NCI-H345 treated with DMSO at 0.1 percent for 48 hours (cell line): ENCODE measurements around the gene PHF2.

Experiments used
- DNase-seq: peaks from one replicate; lab custom pipeline; 2025; ENCODE audit not compliant: unreplicated experiment; lab: John Stamatoyannopoulos, UW

Gene PHF2

GRCh38 chr9:93567271-93567959, 9.0 kb upstream of the PHF2 start:
- DNase-seq, result no peak

DNA sequence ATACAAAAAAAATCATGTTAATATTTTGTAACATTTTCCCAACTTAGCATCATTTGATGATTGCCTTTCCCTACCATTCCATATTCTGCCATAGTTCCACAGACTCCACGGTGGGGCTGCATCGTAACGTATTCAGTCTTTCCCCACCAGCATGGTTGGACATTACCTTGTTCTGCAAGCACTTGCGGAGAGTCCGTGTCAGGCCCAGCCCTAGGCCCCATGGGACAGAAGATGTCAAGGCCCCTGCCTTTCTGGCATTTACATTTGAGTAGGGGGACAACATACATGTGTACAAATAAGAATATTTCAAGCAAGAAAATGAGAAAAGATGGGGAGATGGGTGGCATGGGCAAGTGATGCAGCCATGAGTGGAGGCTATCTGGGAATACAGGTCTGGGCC, 8.2 kb upstream of the PHF2 start:
- no peak for DNase-seq

- no peak for DNase-seq
Measured at GRCh38 chr9:93569621-93570174, 6.7 kb upstream of the PHF2 start.

DNA sequence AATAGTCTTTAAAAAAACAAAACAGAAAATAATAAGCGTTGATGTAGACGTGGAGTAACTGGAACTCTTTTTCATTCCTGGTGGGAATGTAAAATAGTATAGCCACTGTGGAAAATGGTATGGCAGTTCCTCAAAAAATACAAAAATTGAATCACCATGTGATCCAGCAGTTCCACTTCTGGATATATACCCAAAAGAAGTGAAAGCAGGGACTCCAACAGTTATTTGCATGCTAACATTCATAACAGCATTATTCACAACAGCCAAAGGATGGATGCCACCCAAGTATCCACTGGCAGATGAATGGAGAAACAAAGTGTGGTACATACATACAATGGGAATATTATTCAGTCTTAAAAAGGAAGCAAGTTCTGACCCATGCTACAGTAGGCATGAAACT, 4.2 kb upstream of the PHF2 start:
- DNase-seq, result no peak

GRCh38 chr9:93572636-93573515, 3.5 kb upstream of the PHF2 start:
- DNase-seq, result no peak

- no peak for DNase-seq
Measured at GRCh38 chr9:93573516-93573828, 2.9 kb upstream of the PHF2 start.

GRCh38 chr9:93574091-93574899, 2.1 kb upstream of the PHF2 start:
- no peak for DNase-seq

GRCh38 chr9:93574900-93575795, 1.2 kb upstream of the PHF2 start:
- no peak for DNase-seq

DNA sequence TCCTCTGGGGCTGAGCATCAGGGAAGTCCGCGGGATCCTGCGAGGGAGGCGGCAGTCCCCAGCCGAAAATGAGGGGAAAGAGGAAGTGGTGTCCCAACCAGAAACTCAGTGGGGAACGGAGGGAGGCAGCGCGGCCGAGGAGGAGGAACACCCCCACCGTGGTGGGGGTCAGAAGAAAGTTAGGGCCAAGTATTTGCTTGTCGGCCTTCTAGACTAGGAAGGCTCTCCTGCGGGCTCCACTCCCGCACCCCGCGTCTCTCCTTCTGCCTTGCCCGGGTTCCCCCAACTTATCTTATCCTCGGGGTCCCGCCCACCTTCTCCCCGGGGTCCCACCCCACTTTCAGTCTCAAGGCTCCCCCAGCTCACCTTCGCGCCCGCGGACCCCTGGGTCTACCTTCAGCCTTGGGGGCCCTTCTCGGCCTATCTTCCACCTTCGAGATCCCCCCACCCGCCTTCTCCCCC, 557 bp upstream of the PHF2 start:
- DNase-seq, result no peak

- DNase-seq, result no peak
Measured at GRCh38 chr9:93577078-93577974, 942 bp downstream of the PHF2 start.

DNA sequence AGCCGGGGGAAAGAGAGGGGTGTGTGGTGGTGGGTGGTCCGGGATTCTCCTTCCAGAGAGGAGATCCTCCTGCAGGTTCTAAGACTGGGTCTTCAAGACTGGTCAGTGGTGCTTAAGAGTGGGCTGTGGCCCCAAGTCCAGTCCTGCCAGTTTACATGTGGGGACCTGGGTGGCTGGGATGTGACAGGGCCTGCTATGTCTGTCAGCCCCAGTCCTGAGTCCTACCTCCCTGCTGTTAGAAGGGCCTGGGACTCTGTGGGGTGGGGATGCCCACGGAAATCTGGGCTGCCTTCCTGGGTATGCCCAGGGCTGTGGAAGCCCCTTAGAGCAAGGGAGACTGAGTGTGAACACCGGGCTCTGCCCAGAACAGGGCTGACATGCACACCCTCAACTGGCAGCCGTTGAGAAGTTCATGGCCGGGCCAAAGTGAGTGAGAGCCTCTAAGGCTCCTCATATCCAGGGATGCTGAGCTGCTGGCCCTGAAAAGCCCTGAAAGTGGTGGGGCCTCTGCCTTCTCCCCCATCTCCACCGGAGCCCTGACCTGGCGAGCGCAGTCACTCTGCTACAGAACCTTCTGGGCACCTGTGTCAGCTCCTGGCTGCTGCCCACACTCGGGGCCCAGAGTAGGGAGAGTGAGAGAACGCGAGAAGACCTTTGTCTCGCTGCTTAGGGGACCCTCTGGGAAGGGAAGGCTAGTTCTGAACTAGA, 1.7 kb downstream of the PHF2 start:
- DNase-seq, result no peak

- no peak for DNase-seq
Measured at GRCh38 chr9:93578844-93579243, 2.5 kb downstream of the PHF2 start.

- no peak for DNase-seq
Measured at GRCh38 chr9:93579711-93580516, 3.5 kb downstream of the PHF2 start.

- DNase-seq, result no peak
Measured at GRCh38 chr9:93580654-93581380, 4.4 kb downstream of the PHF2 start.

DNA sequence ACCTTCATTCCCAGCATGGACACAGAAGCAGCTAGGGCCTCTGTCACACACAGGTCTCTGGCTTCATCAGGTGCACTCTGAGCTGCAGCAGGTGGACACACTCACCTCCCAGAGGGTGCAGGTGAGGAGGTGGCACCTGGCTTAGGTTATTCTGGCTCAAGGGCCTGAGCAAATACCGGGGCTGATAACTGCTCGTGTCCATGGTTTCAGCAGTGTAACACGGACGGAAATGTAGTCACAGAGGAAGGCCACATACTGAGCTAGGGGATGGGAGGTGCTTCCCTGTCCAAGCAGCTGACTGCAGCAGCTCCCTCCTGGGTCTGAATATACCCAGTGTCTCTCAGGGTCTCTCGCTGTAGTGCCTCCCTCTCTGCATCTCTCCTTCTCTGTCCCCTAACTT, 5.7 kb downstream of the PHF2 start:
- peak; percentile 52 for DNase-seq

DNA sequence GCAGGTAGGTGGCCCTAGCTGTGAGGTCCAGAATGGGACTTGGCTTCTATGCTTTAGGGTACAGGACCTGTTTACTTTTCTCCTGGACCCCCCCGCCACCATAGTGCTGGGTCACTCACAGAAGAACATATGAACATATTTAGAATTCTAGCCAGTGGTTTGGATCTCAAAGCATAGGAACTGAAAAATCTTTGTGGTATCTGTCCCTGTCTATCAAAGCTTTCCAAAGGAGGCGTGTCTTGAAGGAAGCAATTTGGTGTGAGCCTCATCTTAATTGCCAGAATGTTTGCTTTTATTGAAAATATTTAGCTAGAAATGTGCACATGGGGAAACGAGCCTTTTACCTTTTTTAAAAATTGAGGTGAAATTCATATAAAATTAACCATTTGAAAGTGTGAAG, 6.2 kb downstream of the PHF2 start:
- DNase-seq, result no peak

- no peak for DNase-seq
Measured at GRCh38 chr9:93585259-93585658, 8.9 kb downstream of the PHF2 start.
